Activated CD4-positive, alpha-beta T cell treated with anti-CD3 and anti-CD28 coated beads for 24 hours (primary cell): ENCODE data around the gene SH3BP2.

ENCODE experiments used
- DNase-seq, 2 donors: peaks; one replicate each; pipeline ENCODE4 v3.0.0-alpha.2; 2020; ENCODE audit warnings: low read depth in 2 of 2

The SH3BP2 gene

DNA sequence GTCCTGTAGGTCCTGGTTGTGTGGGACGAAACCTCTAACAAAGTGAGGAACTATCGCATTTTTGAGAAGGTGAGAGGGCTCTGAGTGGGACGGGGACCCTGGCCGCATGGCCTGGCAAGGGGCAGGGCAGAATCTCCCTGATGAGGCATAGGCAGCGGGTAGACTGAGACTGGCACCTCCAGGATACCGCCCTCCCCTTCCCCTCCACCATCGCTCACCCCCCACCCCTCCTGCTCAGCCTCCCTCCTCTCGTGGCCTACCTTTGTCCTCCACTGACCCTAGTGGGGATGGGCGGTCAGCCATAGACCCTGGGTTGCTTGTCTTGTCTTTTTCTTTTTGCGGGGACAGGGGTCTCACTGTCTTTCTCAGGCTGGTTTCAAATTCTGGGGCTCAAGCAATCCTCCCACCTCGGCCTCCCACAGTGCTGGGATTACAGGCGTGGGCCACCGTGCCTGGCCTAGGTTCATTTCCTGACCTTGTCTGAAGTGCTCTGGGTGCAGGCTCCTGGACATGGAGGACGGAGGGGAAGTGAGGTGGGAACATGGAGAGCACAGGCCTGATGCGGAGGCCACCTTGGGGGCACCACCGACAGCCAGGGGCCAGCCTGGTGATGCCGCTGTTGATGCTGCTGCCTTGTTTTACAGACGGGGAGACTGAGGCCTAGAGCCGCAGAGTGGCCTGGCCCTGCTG lies 40.2 kb downstream of the SH3BP2 start:
- DNase-seq, result no peak

DNA sequence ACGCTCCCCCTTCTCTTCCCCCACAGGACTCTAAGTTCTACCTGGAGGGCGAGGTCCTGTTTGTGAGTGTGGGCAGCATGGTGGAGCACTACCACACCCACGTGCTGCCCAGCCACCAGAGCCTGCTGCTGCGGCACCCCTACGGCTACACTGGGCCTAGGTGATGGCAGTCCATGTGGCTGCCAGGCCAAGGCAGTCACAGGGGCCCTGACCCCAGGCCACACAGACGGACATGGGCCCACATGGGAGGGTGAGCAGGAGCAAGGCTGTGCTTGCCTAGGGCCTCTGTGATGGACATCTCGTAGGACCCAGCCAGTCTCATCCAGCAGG lies 40.8 kb downstream of the SH3BP2 start:
- no peak for DNase-seq

DNA sequence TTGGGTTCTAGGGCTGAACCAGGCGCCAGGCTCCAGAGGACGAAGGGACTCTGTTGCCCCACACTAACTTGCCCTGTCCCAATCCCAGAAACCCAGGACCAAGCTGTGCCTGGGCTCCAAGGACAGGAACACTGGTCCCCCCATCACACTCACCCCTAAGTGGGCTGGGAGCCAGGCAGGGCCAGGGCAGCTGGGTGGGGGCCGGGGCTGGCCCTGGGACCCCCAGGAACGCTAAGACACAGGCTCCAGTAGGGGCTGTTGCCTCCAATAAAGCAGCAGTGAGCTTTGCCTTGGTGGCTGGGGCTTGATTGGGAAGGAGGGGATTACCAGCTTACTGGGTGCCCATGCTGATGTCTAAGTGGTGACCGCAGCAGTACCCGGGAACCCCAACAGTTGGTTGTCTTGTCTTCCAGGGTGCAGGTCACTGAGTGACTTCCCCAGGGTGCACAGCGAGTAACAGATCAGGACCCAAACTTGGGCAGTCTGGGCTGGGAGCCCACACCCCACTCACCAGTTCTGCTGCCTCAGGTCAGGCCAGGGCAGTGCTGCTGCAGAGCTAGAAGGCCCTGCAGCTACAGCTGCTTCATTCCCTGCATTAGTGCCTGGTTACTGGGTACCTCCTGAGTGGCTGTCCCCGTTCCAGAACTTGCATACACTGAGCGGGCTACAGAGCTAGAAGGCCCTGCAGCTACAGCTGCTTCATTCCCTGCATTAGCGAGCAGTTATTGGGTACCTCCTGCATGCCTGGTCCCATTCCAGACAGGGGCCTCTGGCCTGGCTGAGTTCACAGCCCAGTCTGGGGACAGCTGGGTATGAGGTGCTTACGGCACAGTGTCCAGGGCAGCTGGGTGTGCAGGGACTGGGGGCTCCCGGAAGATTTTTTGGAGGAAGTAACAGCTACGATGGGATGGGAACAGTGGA lies 41.4 kb downstream of the SH3BP2 start:
- DNase-seq, result no peak

DNA sequence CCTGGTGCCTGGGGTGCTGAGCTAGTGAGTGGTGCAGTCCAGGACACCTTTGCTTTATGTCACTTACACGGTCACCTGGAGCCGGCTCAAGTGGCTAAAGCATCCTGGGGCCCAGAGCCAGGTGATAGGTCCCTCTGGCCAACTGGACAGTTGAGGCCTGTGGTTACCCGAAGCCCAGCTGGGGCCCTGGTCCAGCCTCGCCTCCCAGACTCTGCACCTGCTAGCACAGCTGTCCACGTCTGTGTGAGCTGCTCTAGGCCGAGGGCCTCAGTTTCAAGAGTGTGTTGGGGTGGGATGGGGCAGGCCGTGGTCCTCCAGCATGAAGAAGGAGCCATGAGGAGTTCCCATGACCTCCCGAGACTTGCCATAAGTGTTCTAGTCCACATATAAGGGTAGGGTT lies 43.1 kb downstream of the SH3BP2 start:
- no peak for DNase-seq

DNA sequence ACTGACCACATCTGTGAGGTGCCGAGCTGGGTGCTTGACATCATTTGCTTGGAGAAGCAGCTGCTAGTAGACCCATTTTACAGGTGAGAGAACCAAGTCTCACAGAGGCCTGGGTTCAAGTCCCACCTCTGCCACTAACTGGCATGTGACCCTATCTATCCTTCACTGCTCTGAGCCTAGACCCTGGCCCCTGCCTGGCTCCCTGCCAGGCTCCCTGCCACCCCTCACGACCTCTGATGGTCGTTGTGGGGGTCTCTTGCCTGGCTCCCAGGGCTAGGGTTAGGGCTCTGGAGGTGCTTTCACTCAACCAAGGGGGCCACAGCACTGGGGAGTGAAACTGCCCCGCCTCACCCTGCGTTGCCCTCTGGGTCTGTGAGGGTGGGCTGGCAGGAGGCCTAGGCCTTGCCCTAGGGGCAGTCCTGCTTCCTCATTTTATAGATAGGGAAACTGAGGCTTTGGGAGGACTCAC lies 43.5 kb downstream of the SH3BP2 start:
- DNase-seq, result no peak

DNA sequence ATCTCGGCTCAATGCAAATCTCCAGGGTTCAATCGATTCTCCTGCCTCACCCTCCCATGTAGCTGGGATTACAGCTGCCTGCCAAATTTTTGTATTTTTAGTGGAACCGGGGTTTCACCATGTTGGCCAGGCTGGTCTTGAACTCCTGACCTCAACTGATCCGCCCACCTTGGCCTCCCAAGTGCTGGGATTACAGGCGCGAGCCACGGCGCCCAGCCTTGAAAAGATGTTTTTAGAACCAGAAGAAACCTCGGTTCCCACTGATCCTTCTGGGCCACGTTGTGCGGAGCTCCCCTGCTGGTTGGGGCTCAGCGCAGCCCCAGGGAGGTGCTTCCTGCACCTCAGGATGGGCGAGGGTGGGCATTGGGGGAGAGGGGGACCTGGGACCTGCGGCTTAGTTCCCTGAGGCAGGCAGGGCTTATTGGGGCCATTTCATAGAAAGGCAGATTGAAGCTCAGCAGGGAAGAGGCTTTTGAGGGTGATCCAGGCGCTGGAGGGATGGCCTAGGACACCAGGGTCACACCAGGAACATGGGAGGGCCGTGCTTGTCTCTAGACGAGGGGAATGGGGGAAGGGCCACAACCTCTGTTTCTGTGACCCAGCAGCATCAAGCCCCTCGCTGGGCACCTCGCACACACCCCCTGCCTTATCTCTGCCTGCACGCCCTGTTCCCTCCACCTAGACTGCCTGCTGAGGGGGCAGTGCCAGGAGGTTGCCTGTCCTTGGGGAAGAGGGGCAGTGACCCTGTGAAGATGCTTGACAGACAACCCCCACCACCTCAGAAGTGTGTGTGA lies 44.4 kb downstream of the SH3BP2 start:
- no peak for DNase-seq

DNA sequence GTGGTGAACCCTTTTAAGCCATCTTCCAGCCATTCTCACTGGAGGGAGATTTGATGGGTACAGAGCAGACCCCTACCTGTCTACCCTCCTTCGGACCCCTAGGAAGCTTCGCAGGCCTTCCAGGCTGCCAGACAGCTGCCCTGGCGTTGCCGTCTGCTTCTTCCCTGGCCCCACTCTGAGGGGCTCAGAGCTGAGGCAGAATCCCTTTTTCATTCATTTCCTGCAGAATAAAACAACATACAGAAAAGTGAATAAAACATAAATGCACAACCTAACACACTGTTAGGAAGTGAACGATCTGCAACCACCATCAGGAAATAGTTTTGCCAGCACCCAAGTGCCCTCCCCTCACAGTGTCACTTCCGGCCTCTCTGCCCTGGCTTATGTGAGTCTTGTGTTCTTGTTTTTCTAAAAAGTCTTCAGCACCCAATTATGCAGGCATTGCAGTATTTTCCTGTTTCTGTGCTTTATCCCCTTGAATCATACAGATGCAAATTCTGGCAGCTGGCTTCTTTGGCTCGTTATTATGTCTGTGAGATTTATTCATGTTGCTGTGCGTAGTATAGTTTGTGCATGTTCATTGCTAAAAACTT lies 45.1 kb downstream of the SH3BP2 start:
- DNase-seq, result peak; percentile 26 to 45

DNA sequence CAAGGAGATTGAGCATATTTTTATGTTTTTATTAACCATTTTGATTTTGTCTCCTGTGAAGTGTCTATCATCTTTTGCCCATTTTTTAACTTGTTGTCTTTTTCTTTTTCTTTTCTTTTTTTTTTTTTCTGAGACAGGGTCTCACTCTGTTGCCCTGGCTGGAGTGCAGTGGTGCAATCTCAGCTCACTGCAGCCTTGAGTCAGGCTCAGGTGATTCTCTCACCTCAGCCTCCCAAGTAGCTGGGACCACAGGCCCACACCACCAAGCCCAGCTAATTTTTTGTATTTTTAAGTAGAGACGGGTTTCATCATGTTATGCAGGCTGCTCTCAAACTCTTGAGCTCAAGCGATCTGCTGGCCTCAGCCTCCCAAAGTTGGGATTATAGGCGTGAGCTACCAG lies 46.2 kb downstream of the SH3BP2 start:
- no peak for DNase-seq

DNA sequence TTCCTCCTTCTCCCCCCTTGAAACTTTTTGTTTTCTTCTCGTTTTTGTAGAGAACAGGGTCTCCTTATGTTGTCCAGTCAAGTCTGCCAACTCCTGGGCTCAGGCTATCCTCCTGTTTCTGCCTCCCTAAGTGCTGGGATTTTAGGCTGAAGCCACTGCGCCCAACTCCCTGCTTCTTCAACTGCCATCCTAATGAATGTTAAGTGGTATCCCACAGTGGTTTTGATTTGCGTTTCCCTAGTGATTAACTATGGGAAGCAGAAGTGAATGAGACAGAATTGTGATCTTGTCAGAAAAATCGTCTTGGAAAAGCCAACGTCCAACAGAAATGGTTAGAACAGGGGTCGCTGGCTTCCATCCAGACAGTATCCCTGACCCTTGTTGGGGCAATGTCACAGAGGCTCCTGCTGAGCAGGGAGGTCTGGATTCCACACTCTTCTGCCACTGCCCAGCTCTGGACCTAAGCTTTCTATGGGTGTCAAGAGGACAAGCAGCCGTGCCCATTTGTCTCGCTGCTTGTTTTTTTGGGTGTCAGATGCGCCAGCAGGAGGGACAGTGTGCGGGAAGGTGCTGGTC lies 49.9 kb downstream of the SH3BP2 start:
- DNase-seq, result no peak

DNA sequence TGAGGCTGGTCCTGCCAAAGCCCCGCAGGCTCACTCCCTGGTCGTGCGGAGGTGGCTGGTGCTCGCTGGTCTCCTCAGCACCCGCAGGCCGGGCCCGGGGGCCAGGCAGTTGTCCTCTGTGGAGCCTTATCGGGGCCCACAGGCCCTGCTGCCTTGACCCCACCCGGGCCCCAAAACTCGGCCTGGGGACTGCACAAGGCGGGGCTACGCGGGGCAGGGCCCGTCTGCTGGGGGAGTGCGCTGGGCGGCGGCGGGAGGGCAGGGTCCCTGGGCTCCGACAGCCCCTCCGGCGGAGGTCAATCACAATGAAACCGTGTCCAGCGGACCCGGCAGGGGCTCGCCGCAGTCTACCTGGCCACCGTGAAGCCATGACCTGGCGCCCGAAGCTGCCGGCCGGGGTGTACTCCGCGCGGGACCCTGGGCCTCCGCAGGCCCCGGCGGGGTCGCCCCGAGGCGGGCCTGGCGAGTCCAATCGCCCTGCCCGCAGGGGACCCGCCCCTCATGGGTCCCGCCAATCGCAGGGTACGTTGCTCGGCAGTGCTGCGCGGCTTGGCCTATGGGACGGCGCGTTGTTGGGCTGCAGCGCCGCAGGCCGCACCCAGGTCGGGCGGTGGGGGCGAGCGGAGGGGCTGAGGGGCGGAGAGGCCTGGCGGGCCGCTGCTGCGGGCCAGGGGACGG lies 50.5 kb downstream of the SH3BP2 start, which contains the start of gene ADD1:
ADD1 (plus strand) TSS at position 582 of the 678 bp plus-strand sequence. CDS start 32,072 bp downstream, outside the sequence.
- DNase-seq, result peak; percentile 86 to 89

DNA sequence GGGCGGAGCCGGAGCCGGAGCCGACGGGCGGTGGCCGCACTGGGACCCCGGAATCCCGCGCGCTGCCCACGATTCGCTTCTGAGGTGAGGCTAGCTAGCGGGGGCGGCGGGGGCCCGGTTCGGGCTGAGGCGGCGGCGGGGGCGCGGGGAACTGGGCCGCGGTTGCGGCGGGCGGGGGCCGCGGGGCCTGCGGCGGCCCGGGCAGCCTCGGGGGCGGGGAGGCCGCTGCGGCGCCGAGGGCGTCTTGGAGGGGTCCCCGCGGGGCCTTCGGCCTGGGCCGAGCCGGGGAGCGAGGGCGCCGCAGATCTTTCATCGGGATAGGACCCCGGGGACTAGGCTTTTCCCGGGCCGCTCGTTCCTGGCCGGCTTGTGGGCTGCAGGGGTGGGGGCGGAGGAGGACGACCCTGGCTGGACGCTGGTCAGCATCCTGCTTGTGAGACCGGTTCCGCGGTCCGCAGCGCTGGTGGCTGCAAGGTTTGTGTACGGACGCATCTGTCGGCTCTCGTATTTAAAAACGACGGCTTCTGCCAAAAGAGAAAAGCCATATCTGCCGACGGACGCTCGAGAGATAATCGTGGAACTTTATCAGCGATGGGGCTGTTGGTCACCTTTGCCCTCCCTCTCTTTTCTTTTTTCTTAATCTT lies 51.2 kb downstream of the SH3BP2 start:
- no peak for DNase-seq

DNA sequence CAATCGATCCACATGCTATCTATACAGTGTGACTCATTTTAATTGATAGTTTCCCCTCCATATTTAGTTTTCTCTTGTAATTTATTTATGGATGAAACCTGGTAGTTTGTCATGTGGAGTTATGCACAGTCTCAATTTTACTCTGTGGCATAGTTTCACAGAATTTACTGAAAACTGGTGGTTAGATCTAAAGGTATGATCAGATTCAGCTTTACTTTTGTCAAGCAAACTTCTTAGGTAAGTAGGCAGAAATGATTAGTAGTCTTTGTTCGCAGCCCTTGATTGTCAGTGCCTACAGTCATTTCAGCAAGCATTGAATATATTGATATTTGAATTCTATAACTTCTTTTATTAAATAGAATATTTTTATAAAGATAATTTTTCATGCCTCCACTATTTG lies 53.3 kb downstream of the SH3BP2 start:
- no peak for DNase-seq

DNA sequence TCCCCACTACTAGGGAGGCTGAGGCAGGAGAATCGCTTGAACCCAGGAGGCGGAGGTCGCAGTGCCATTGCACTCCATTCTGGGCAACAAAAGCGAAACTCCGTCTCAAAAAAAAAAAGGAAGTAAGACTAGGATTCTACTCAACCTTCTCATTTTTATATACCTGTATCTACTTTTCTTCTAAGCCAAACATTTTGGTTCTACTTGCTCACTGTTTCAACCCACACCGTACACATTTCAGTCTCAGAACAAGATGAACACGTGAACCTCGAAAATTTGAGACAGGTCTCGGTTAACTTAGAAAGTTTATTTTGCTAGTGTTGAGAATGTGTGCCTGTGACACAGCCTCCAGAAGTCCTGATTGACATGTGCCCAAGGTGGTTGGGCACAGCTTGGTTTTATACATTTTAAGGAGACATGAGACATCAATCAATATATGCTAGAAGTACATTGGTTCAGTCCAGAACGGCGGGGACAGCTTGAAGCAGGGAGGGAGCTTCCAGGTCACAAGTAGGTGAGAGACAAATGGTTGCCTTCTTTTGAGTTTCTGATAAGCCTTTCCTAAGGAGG lies 54.5 kb downstream of the SH3BP2 start:
- DNase-seq, result no peak

DNA sequence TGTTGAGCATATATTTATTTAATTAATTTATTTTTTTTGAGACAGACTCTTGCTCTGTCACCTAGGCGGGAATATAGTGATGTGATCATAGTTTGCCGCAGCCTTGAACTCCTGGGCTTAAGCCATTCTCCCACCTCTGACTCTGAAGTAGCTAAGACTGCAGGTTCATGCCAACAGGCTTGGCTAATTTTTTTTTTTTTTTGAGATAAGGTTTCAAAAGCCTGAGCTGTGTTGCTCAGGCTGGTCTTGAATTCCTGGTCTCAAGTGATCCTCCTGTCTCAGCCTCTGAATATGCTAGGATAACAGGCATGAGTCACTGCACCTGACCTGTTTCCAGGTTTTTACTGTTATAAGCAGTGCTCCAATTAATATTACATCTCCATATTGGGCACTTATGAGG lies 55.6 kb downstream of the SH3BP2 start:
- DNase-seq, result no peak

DNA sequence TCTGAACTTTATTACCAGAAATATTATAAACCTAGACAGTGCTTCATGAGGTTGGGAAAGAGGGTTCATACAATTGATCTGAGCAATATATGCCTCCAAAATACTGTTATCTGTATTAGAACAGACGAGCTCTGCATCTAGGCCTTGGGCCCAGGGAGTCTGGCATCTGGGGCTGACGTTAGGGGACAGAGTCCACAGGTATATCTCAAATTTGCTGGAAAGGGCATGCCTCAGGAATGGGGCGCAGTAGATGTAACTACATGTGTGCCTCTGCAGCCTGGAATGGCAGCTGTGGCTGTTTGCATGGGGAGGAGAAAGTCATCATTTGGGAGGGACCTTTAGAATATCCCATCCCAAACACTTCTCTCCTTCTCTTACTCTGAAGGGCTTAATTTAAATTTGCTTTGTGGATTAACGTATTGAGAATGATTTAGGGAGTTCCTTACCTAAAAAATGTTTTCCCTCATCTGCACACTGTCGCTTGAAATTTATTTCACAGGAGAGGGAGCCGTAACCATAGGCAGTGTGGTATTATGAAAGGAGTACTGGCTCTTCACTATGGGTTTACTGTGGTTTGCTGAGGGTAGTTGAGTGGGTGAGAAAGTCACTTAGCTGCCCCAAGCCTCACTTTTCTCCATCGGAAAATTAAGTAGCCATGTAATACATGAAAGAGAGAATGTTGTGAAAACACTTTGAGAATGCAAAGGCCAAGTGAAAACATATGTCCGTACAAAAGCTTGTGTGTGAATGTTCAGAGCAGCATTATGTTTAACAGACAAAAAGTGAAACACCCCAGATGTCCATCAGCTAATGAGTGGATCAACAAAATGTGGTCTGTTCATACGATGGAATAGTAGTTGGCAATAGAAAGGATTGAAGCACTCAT lies 56.6 kb downstream of the SH3BP2 start:
- DNase-seq, result no peak

DNA sequence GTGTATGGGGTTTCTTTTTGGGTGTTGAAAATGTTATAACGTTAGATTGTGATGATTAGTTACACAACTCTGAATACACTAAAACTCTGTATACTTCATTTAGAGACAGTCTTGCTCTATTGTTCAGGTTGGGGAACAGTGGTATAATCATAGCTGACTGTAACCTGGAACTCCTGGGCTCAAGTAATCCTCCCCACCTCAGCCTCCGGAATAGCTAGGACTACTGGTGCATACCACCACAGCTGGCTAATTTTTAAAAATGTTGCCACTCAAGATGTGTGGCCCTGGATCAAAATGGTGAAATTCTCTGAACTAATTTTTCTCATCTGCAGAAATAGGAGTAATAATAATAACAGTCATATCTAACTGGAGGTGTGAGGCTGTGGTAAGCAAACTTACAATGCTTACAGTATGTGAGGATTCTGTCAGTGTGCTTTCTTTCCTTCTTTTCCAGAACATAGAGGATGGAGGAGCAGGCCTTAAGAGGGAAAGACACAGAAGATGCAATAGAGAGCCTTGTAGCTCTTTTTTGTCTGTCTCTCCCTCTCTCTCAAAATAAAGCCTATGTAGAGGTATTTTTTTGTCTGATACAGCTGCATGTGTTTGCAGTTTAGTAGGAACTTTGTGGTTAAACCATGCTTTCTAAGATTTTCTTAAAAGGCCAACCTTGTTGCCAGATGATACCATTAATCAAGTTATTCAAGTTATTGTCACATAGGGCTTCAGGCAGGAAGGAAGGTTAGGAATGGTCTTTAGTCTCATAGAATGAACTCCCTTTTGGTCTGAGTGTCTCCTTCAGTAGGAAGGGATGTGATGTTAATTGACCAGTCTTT lies 58.3 kb downstream of the SH3BP2 start:
- DNase-seq, result no peak

DNA sequence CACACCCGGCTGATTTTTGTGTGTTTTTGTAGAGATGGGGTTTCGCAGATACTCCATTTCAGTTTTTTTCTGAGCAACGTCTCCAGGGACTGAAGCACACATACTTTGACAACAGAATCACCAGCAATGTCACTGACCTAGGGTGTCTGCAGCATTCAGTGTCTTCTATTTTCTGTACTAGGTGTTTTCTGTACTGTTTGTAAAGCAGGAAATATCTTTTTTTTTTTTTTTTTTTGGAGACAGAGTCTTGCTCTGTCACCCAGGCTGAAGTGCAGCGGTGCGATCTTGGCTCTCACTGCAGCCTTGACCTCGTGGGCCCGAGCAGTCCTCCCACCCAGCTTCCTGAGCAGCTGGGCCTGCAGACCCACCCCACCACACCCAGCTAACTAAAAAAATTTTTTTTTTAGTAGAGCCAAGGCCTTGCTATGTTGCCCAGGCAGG lies 59.6 kb downstream of the SH3BP2 start:
- DNase-seq, result no peak

DNA sequence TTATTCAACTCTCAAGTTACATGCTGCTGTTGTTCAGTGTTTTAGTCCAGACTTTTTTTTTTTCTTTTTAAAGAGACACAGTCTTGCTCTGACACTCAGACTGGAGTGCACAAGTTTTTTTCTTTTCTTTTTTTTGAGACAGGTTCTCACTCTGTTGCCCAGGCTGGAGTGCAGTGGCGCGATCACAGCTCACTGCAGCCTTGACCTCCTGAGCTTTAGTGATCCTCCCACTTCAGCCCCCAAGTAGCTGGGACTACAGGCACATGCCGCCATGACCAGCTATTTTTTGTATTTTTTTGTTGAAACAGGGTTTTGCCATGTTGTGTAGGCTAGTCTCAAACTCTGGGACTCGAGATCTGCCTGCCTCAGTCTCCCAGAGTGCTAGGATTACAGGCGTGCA lies 62.7 kb downstream of the SH3BP2 start:
- no peak for DNase-seq
